ENCODE results near the gene CDKN3. TPM values are rescaled to one million over a fixed set of nuclear protein-coding genes. Genes with fewer than 3 reads are reported as not detected.
A peak's percentile ranks its signal among the peaks of the same experiment; 100 is the strongest.
"Not testable (repeated sequence)": the region's sequence is repeated elsewhere in the genome, so short reads cannot be mapped to it uniquely, and the experiment has no call there.

CDKN3 gene
- total RNA-seq, 2 experiments from 2014 or later, result 86.7 to 133 TPM

DNA sequence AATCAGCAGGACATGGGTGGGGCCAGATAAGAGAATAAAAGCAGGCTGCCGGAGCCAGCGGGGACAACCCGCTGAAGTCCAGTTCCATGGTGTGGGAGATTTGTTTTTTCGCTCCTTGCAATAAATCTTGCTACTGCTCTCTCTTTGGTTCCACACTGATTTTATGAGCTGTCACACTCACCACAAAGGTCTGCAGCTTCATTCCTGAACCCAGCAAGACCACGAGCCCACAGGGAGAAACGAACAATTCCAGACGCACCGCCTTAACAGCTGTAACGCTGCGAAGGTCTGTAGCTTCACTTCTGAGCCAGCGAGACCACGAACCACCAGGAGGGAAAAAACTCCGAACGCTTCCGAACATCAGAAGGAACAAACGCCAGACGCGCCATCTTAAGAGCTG lies 47.2 kb downstream of the CDKN3 start:
- intact Hi-C loops (cut with DNase I, micrococcal nuclease), result loop anchor here (5.0 kb wide), 2 partner anchors 123 to 458 kb away; partner anchors contain the start of genes GCH1 (in 1 of the 2) and SAMD4A (in 1 of the 2)
- ATAC-seq (no peak), DNase-seq (no peak)
- H3K27me3 Mint-ChIP-seq, result peaks cover 4% of the 10 kb centered on the region
- CTCF ChIA-PET, result interaction anchor here (0.5 to 1.6 kb wide), 8 partner anchors 20 to 247 kb away, joined by 3 to 6 read pairs (median 4); partner anchors contain the start of gene CDKN3
- POLR2A ChIA-PET, result no interaction called here
- H3K36me3 Mint-ChIP-seq (ENCODE audit: low read depth), result peaks cover 10% of the 10 kb centered on the region
- peaks cover 22% of the 10 kb centered on the region for H3K4me1 Mint-ChIP-seq
- H3K27ac Mint-ChIP-seq, result no peak overlapping the region
- no peak overlapping the region for H3K4me3 Mint-ChIP-seq
- no peaks in the 10 kb centered on the region for H3K9me3 Mint-ChIP-seq (ENCODE audit: low read depth)

DNA sequence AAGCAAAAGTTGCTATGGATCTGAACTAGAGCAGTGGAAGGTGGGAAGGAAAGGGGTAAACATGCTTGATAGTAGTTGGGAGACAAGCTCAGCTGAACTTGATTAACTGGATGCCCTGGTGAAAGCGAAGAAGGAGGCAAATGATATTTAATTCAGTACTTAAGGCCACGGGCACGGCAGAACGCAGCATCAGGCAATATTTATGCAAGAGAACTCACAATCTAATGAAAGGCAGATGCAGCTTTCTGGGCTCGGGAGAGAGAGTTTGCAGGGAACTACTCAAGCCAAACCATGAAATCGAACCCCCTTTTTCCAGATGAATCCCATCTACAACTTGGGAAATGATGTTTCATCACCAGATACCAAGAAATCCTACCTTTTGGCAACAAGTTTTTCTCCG lies 47.9 kb downstream of the CDKN3 start:
- ChIA-PET CTCF (interaction anchor here (0.7 to 1.6 kb wide), 4 partner anchors 29 to 48 kb away, joined by 3 to 6 read pairs (median 4); partner anchors contain the start of gene CDKN3), POLR2A (no interaction called here)
- H3K27me3 Mint-ChIP-seq, result peaks cover 7% of the 10 kb centered on the region
- intact Hi-C loops (cut with DNase I, micrococcal nuclease), result loop anchor here (1.0 to 5.0 kb wide), 3 partner anchors 123 to 458 kb away; partner anchors contain the start of genes GCH1 (in 1 of the 2) and SAMD4A (in 1 of the 2)
- peaks cover 16% of the 10 kb centered on the region for H3K4me1 Mint-ChIP-seq
- DNase-seq (no peak), ATAC-seq (no peak)
- H3K36me3 Mint-ChIP-seq (ENCODE audit: low read depth), result peaks cover 4% of the 10 kb centered on the region
- H3K4me3 Mint-ChIP-seq, result no peak overlapping the region
- no peaks in the 10 kb centered on the region for H3K9me3 Mint-ChIP-seq (ENCODE audit: low read depth)
- H3K27ac Mint-ChIP-seq, result no peak overlapping the region

GRCh38 chr14:54446161-54446693 lies 49.4 kb downstream of the CDKN3 start:
- intact Hi-C loops (cut with DNase I, micrococcal nuclease), result no loop called here

GRCh38 chr14:54447231-54447692 lies 50.5 kb downstream of the CDKN3 start:
- Mint-ChIP-seq H3K36me3 (ENCODE audit: low read depth) (no peaks in the 10 kb centered on the region), H3K4me1 (peaks cover 7% of the 10 kb centered on the region), H3K27me3 (peaks cover 7% of the 10 kb centered on the region), H3K27ac (no peak overlapping the region), H3K9me3 (ENCODE audit: low read depth) (no peaks in the 10 kb centered on the region), H3K4me3 (no peak overlapping the region)
- intact Hi-C loops (cut with DNase I, micrococcal nuclease), result no loop called here
- CTCF ChIA-PET, result no interaction called here
- ATAC-seq, result peak; percentile 50
- no peak for DNase-seq
- POLR2A ChIA-PET, result interaction anchor here (0.7 kb wide), 1 partner anchor 90 kb away, joined by 3 read pairs; no protein-coding TSS in a partner anchor

More at GRCh38 chr14:54446161-54446693, 49.4 kb downstream of the CDKN3 start:
- ATAC-seq, result no peak
- POLR2A ChIA-PET, result no interaction called here
- Mint-ChIP-seq H3K36me3 (ENCODE audit: low read depth) (no peaks in the 10 kb centered on the region), H3K9me3 (ENCODE audit: low read depth) (no peaks in the 10 kb centered on the region), H3K4me3 (no peak overlapping the region), H3K27ac (no peak overlapping the region), H3K27me3 (peaks cover 7% of the 10 kb centered on the region), H3K4me1 (peaks cover 17% of the 10 kb centered on the region)
- CTCF ChIA-PET, result interaction anchor here (1.0 to 1.4 kb wide), 3 partner anchors 16 to 117 kb away, joined by 3 read pairs; no protein-coding TSS in a partner anchor
- DNase-seq, result no peak

- ChIA-PET POLR2A (no interaction called here), CTCF (interaction anchor here (1.0 to 1.3 kb wide), 4 partner anchors 9 to 57 kb away, joined by 3 to 6 read pairs (median 3); no protein-coding TSS in a partner anchor)
- Mint-ChIP-seq H3K27me3 (peaks cover 7% of the 10 kb centered on the region), H3K4me1 (peaks cover 7% of the 10 kb centered on the region), H3K9me3 (ENCODE audit: low read depth) (no peaks in the 10 kb centered on the region), H3K4me3 (no peak overlapping the region), H3K27ac (no peak overlapping the region), H3K36me3 (ENCODE audit: low read depth) (no peaks in the 10 kb centered on the region)
- intact Hi-C loops (cut with DNase I, micrococcal nuclease), result no loop called here
- peak; percentile 78 for ATAC-seq
- DNase-seq, result peak; percentile 34
Measured at GRCh38 chr14:54450535-54450934, 53.7 kb downstream of the CDKN3 start.

DNA sequence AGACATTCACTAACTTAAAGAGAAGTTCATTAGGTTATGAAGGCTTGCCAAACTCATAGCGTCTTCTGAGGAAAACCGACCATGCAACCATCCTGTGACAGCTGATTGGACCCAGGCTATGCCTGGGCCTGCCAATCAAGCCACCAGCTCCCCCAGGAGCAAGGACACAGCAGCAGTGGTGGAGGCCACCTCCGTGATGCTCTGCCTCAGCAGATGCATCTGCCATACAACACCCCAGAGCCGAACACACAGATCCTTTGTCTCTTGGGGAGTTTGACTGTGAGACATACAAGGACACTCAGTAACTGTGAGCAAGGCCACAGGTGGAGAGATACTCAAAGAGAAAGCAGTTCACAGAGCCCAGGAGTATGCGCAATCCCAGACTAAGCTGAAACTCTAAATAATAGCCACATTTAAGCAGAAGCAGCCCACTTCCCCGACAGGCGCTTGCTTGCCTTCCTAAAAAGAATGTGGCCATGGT lies 54.4 kb downstream of the CDKN3 start:
- no peaks in the 10 kb centered on the region for H3K36me3 Mint-ChIP-seq (ENCODE audit: low read depth)
- ChIA-PET POLR2A (no interaction called here), CTCF (interaction anchor here (1.0 to 1.3 kb wide), 4 partner anchors 9 to 57 kb away, joined by 3 to 6 read pairs (median 3); no protein-coding TSS in a partner anchor)
- H3K4me3 Mint-ChIP-seq, result no peak overlapping the region
- peaks cover 7% of the 10 kb centered on the region for H3K4me1 Mint-ChIP-seq
- intact Hi-C loops (cut with DNase I, micrococcal nuclease), result no loop called here
- no peaks in the 10 kb centered on the region for H3K9me3 Mint-ChIP-seq (ENCODE audit: low read depth)
- ATAC-seq (no peak), DNase-seq (no peak)
- peaks cover 7% of the 10 kb centered on the region for H3K27me3 Mint-ChIP-seq
- no peak overlapping the region for H3K27ac Mint-ChIP-seq

DNA sequence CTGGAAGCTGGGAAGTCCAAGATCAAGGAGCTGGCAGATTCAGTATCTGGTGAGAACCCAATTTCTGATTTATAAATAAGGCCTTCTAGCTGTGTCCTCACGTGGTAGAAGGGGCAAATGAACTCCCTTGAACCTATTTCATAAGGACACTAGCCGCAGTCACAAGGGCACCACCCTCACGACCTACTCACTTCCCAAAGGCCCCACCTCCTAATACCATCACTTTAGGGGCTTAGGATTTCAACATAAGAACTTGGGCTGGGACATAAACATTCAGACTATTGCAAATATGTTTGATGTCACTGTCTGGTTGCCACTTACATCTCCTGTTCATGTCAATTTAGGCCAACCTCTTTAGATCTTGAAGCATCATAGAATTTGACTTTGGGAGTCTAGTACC lies 55.2 kb downstream of the CDKN3 start:
- intact Hi-C loops (cut with DNase I, micrococcal nuclease), result no loop called here

GRCh38 chr14:54453252-54453651 lies 56.4 kb downstream of the CDKN3 start:
- ChIA-PET CTCF (no interaction called here), POLR2A (no interaction called here)
- intact Hi-C loops (cut with DNase I, micrococcal nuclease), result no loop called here
- H3K36me3 Mint-ChIP-seq (ENCODE audit: low read depth), result no peaks in the 10 kb centered on the region
- ATAC-seq (no peak), DNase-seq (no peak)
- no peak overlapping the region for H3K4me3 Mint-ChIP-seq
- H3K27me3 Mint-ChIP-seq, result peaks cover 7% of the 10 kb centered on the region
- peaks cover 7% of the 10 kb centered on the region for H3K4me1 Mint-ChIP-seq
- H3K27ac Mint-ChIP-seq, result no peak overlapping the region
- H3K9me3 Mint-ChIP-seq (ENCODE audit: low read depth), result no peaks in the 10 kb centered on the region

More for the DNA sequence above, 55.2 kb downstream of the CDKN3 start:
- Mint-ChIP-seq H3K4me1 (peaks cover 7% of the 10 kb centered on the region), H3K27me3 (peaks cover 7% of the 10 kb centered on the region), H3K4me3 (no peak overlapping the region), H3K9me3 (ENCODE audit: low read depth) (no peaks in the 10 kb centered on the region), H3K36me3 (ENCODE audit: low read depth) (no peaks in the 10 kb centered on the region), H3K27ac (no peak overlapping the region)
- DNase-seq (no peak), ATAC-seq (no peak)
- POLR2A ChIA-PET, result no interaction called here
- CTCF ChIA-PET, result interaction anchor here (0.5 kb wide), 1 partner anchor 37 kb away, joined by 3 read pairs; the partner anchor contains the start of gene GMFB

DNA sequence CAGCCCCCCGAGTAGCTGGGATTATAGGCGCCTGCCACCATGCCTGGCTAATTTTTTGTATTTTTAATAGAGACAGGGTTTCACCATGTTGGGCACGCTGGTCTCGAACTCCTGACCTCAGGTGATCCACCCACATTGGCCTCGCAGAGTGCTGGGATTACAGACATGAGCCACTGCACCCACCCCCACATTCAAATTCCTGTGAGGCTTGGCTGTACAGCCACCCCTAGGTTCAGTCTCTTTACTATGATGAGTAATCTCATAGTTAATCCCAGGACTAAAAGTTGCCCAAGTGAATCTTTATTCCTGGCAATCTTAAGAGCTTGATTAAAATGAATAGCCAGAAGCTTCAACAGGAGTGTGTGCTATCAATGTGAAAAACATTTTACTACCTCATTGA lies 57.2 kb downstream of the CDKN3 start:
- POLR2A ChIA-PET; ATAC-seq; H3K4me1 Mint-ChIP-seq; H3K27me3 Mint-ChIP-seq; H3K36me3 Mint-ChIP-seq (ENCODE audit: low read depth); H3K4me3 Mint-ChIP-seq; intact Hi-C loops (cut with DNase I, micrococcal nuclease); DNase-seq; H3K9me3 Mint-ChIP-seq (ENCODE audit: low read depth); H3K27ac Mint-ChIP-seq; CTCF ChIA-PET: not testable (repeated sequence)

DNA sequence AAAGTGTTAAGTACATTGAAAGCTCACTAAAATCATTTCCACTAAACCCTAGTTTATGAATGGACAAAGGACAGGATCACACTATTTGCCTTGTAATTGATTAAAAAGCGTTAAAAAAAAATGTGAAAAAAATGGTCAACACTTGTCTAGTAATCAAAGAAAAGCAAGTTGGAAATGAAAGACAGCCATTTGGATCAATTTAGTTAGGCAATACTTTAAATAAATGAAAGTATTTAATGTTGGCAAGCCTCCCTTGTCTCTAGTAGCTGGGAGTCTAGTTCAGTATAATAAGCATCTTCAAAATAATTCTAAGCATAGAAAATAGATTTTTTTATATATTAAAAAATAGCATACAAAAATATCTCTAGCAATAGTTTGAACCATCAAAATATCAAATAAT lies 58.6 kb downstream of the CDKN3 start:
- peaks cover 2% of the 10 kb centered on the region for H3K9me3 Mint-ChIP-seq (ENCODE audit: low read depth)
- peaks cover 2% of the 10 kb centered on the region for H3K36me3 Mint-ChIP-seq (ENCODE audit: low read depth)
- no peak for ATAC-seq
- intact Hi-C loops (cut with DNase I, micrococcal nuclease), result no loop called here
- ChIA-PET POLR2A (interaction anchor here (0.6 kb wide), 1 partner anchor 182 kb away, joined by 3 read pairs; no protein-coding TSS in a partner anchor), CTCF (interaction anchor here (0.5 to 1.1 kb wide), 2 partner anchors 33 to 513 kb away, joined by 3 read pairs; partner anchors contain the start of gene GMFB)
- H3K27me3 Mint-ChIP-seq, result no peaks in the 10 kb centered on the region
- DNase-seq, result no peak
- H3K4me3 Mint-ChIP-seq, result no peak overlapping the region
- no peak overlapping the region for H3K27ac Mint-ChIP-seq
- peaks cover 5% of the 10 kb centered on the region for H3K4me1 Mint-ChIP-seq

GRCh38 chr14:54456820-54457608 lies 60.2 kb downstream of the CDKN3 start:
- DNase-seq; ATAC-seq; H3K36me3 Mint-ChIP-seq (ENCODE audit: low read depth); H3K27me3 Mint-ChIP-seq; H3K27ac Mint-ChIP-seq; H3K4me1 Mint-ChIP-seq; intact Hi-C loops (cut with DNase I, micrococcal nuclease); H3K4me3 Mint-ChIP-seq; H3K9me3 Mint-ChIP-seq (ENCODE audit: low read depth): not testable (repeated sequence)
- ChIA-PET POLR2A (interaction anchor here (0.7 kb wide), 1 partner anchor 756 kb away, joined by 4 read pairs; no protein-coding TSS in a partner anchor), CTCF (interaction anchor here (0.6 to 0.7 kb wide), 2 partner anchors 60 to 82 kb away, joined by 3 to 5 read pairs; no protein-coding TSS in a partner anchor)

Data from activated CD4-positive, alpha-beta T cell treated with anti-CD3 and anti-CD28 coated beads for 36 hours (primary cell).